Endodermal cell (in vitro differentiated cells): Measurements from ENCODE around the gene C11orf16. TPM values are rescaled to one million over a fixed set of nuclear protein-coding genes. Genes with fewer than 3 reads are reported as not detected.

ENCODE experiments used
- DNase-seq: peaks from one replicate; pipeline ENCODE4 v3.0.0-alpha.2; 2017
- H3K27ac ChIP-seq: 2 replicates; pipeline ENCODE4 v1.5.1; 2013; ENCODE audit warnings: mild to moderate bottlenecking, low read depth, low read length, moderate library complexity
- H3K27me3 ChIP-seq: 2 replicates; pipeline ENCODE4 v1.6.1; 2013; ENCODE audit warnings: mild to moderate bottlenecking, low read length, moderate library complexity; ENCODE audit not compliant: insufficient read depth, control insufficient read depth, poor library complexity, severe bottlenecking
- H3K36me3 ChIP-seq: 2 replicates; pipeline ENCODE4 v1.7.0; 2013; ENCODE audit warnings: mild to moderate bottlenecking, low read length, moderate library complexity; ENCODE audit not compliant: control insufficient read depth, insufficient read depth
- H3K4me1 ChIP-seq: one replicate; pipeline ENCODE4 v1.7.0; 2013; ENCODE audit warnings: low read length; ENCODE audit not compliant: control insufficient read depth, insufficient read depth
- H3K4me3 ChIP-seq: 2 replicates; pipeline ENCODE4 v1.5.1; 2013; ENCODE audit warnings: mild to moderate bottlenecking, low read length, moderate library complexity
- H3K9ac ChIP-seq: 2 replicates; pipeline ENCODE4 v1.6.1; 2013; ENCODE audit warnings: mild to moderate bottlenecking, low read length, moderate library complexity; ENCODE audit not compliant: poor library complexity, severe bottlenecking; ENCODE audit errors: extremely low read depth
- H3K9me3 ChIP-seq: 2 replicates; pipeline ENCODE4 v1.6.1; 2013; ENCODE audit warnings: mild to moderate bottlenecking, low read length, moderate library complexity; ENCODE audit not compliant: control insufficient read depth
- H3K27ac Mint-ChIP-seq: 2 replicates; pipeline ENCODE4 v1.8.0; 2020; ENCODE audit warnings: mixed read lengths
- H3K27me3 Mint-ChIP-seq: 2 replicates; pipeline ENCODE4 v1.8.0; 2021; ENCODE audit warnings: mild to moderate bottlenecking, mixed read lengths; ENCODE audit not compliant: insufficient read depth
- H3K36me3 Mint-ChIP-seq: 2 replicates; pipeline ENCODE4 v1.8.0; 2020; ENCODE audit warnings: low read depth, mixed read lengths
- H3K4me1 Mint-ChIP-seq: 2 replicates; pipeline ENCODE4 v1.8.0; 2020; ENCODE audit warnings: mixed read lengths
- H3K4me3 Mint-ChIP-seq: 2 replicates; pipeline ENCODE4 v1.8.0; 2020; ENCODE audit warnings: mild to moderate bottlenecking, moderate library complexity, mixed read lengths
- H3K9me3 Mint-ChIP-seq: 2 replicates; pipeline ENCODE4 v1.8.0; 2020; ENCODE audit warnings: mild to moderate bottlenecking, mixed read lengths
- CTCF ChIP-seq: fragments of 200-600 bp; sonication (generic); conservative IDR thresholded peaks from 2 replicates; pipeline ENCODE4 v1.5.0; 2021; ENCODE audit warnings: antibody characterized with exemption, mild to moderate bottlenecking
- WGBS, 2 experiments: methylation state at CpG; one replicate each; pipeline versions ENCODE4 v1.1.5 to v1.1.7; 2013; ENCODE audit warnings: missing lambda C conversion rate in 2 of 2, mixed read lengths in 1 of 2; ENCODE audit not compliant: insufficient coverage in 1 of 2, insufficient read length in 1 of 2; 5-methylcytosine and 5-hydroxymethylcytosine counted together
- total RNA-seq, 2 donors: library from RNA; stranded (reverse); fragmentation: NEBNext Ultra II Directional in 1 of 2; extraction: Animal tissue kit (Norgen Biotek cat#: 25700) in 1 of 2; gene quantifications; 2 replicates in 1 of 2; 3 replicates in 1 of 2; pipeline ENCODE4 v1.2.1, GENCODE V29; 2021

The C11orf16 gene
- total RNA-seq, 2 donors from 2014 or later = not detected

GRCh38 chr11:8925711-8926110 is 7.0 kb downstream of the C11orf16 start:
- no peak overlapping the region for H3K4me3 ChIP-seq
- Mint-ChIP-seq H3K4me1 (no peaks in the 10 kb centered on the region), H3K9me3 (no peaks in the 10 kb centered on the region), H3K27me3 (peaks cover 2% of the 10 kb centered on the region), H3K4me3 (no peak overlapping the region), H3K36me3 (peaks cover 21% of the 10 kb centered on the region), H3K27ac (no peak overlapping the region)
- no peaks in the 10 kb centered on the region for H3K9me3 ChIP-seq
- WGBS, 2 experiments = 93 to 100% methylated on average over 4 to 5 of the region's 5 CpGs
- H3K4me1 ChIP-seq = peaks cover 3% of the 10 kb centered on the region
- H3K27ac ChIP-seq = no peak overlapping the region
- H3K9ac ChIP-seq = no peak overlapping the region
- peaks cover 27% of the 10 kb centered on the region for H3K36me3 ChIP-seq
- no peak for TF ChIP-seq CTCF
- no peak for DNase-seq
- no peaks in the 10 kb centered on the region for H3K27me3 ChIP-seq

GRCh38 chr11:8922691-8923090 is 10.1 kb downstream of the C11orf16 start:
- H3K4me1 ChIP-seq = peaks cover 3% of the 10 kb centered on the region
- Mint-ChIP-seq H3K36me3 (peaks cover 49% of the 10 kb centered on the region), H3K4me1 (no peaks in the 10 kb centered on the region), H3K27ac (no peak overlapping the region), H3K4me3 (no peak overlapping the region), H3K9me3 (no peaks in the 10 kb centered on the region), H3K27me3 (no peaks in the 10 kb centered on the region)
- no peak for DNase-seq
- no peak overlapping the region for H3K27ac ChIP-seq
- peaks cover 57% of the 10 kb centered on the region for H3K36me3 ChIP-seq
- 92 to 95% methylated on average over 3 to 5 of the region's 5 CpGs for WGBS, 2 experiments
- no peak overlapping the region for H3K4me3 ChIP-seq
- TF ChIP-seq CTCF = no peak
- H3K9ac ChIP-seq = no peak overlapping the region
- no peaks in the 10 kb centered on the region for H3K27me3 ChIP-seq
- no peaks in the 10 kb centered on the region for H3K9me3 ChIP-seq

- peaks cover 70% of the 10 kb centered on the region for H3K36me3 Mint-ChIP-seq
- Histone ChIP-seq H3K27ac (peak overlapping the region; percentile 87), H3K27me3 (no peaks in the 10 kb centered on the region), H3K36me3 (peaks cover 86% of the 10 kb centered on the region), H3K4me1 (peaks cover 11% of the 10 kb centered on the region), H3K9me3 (no peaks in the 10 kb centered on the region), H3K4me3 (peak overlapping the region; percentile 21), H3K9ac (peak overlapping the region; percentile 5)
- H3K27me3 Mint-ChIP-seq = no peaks in the 10 kb centered on the region
- no peak overlapping the region for H3K27ac Mint-ChIP-seq
- peak; percentile 70 for DNase-seq
- TF ChIP-seq CTCF = no peak
- no peaks in the 10 kb centered on the region for H3K9me3 Mint-ChIP-seq
- no peak overlapping the region for H3K4me3 Mint-ChIP-seq
- peaks cover 16% of the 10 kb centered on the region for H3K4me1 Mint-ChIP-seq
- 52 to 87% methylated on average over 3 to 5 of the region's 5 CpGs for WGBS, 2 experiments
These were observed 15.5 kb downstream of the C11orf16 start for GRCh38 chr11:8917157-8917825.
